Fibroblast of lung (primary cell): ENCODE data around the gene GUCD1.

Experiments used
- CTCF ChIP-seq, 2 donors: IDR thresholded peaks in 1 of 2; conservative IDR thresholded peaks in 1 of 2; 1 replicate in 1 of 2; 2 replicates in 1 of 2; pipeline ENCODE4 v1.5.1; 2011 to 2012; ENCODE audit warnings: low read length in 2 of 2, control low read depth in 1 of 2, inconsistent platforms in 1 of 2, low read depth in 1 of 2, mild to moderate bottlenecking in 1 of 2
- EZH2 ChIP-seq: IDR thresholded peaks from 2 replicates; pipeline ENCODE4 v1.5.1; 2012; ENCODE audit warnings: low read length, control low read depth, mild to moderate bottlenecking; ENCODE audit errors: missing control alignments

- TF ChIP-seq EZH2 (no peak), CTCF (conservative IDR thresholded peaks at IDR 0.05 in 1 of 2, IDR thresholded peaks at IDR 0.05 in 1 of 2; ENCODE audit: low read depth in 1 of 2, low read length in 2 of 2) (no peak)
Measured at GRCh38 chr22:24592058-24592850, 37.3 kb upstream of the GUCD1 start.
